ENCODE measurements around the gene MYH16. TPM values are rescaled to one million over a fixed set of nuclear protein-coding genes. Genes with fewer than 3 reads are reported as not detected.
"Not testable (repeated sequence)": the region's sequence is repeated elsewhere in the genome, so short reads cannot be mapped to it uniquely, and the experiment has no call there.

MYH16 gene
- total RNA-seq, 2 experiments from 2014 or later = not detected

DNA sequence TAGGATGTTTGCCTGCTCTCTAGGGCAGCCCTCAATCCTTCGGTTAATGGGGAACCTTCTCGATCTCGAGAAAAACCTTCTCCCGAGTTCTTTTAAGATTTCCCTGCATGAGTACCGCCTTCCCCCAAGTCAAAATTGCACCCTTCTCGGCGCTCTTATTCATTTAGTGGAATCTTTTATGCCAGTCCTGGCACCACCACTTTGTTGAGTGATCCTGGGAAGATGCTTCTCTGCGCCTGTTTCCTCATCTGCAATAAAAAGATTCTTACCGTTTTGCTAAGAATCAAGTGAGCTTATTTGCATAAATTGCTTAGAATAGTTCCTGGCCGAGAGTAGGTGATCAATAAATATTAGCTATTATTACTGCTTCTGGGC, 53.8 kb downstream of the MYH16 start:
- TF ChIP-seq, protein P1, sequence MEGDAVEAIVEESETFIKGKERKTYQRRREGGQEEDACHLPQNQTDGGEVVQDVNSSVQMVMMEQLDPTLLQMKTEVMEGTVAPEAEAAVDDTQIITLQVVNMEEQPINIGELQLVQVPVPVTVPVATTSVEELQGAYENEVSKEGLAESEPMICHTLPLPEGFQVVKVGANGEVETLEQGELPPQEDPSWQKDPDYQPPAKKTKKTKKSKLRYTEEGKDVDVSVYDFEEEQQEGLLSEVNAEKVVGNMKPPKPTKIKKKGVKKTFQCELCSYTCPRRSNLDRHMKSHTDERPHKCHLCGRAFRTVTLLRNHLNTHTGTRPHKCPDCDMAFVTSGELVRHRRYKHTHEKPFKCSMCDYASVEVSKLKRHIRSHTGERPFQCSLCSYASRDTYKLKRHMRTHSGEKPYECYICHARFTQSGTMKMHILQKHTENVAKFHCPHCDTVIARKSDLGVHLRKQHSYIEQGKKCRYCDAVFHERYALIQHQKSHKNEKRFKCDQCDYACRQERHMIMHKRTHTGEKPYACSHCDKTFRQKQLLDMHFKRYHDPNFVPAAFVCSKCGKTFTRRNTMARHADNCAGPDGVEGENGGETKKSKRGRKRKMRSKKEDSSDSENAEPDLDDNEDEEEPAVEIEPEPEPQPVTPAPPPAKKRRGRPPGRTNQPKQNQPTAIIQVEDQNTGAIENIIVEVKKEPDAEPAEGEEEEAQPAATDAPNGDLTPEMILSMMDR (conservative IDR thresholded peaks at IDR 0.05; ENCODE audit: low read length) = no peak
- TF ChIP-seq EZH2phosphoT487 (IDR thresholded peaks at IDR 0.05; ENCODE audit: borderline replicate concordance, low read depth, low read length) = no peak
- Histone ChIP-seq H3K4me2 (ENCODE audit: low read length) (peak overlapping the region; percentile 92), H3K4me3 (ENCODE audit: low read depth, low read length, poor library complexity, severe bottlenecking) (peak overlapping the region; percentile 87), H3K79me2 (ENCODE audit: insufficient read depth, low read depth, low read length) (peaks cover 53% of the 10 kb centered on the region), H3K4me1 (ENCODE audit: insufficient read depth, low read length, poor library complexity, severe bottlenecking) (peaks cover 19% of the 10 kb centered on the region), H3K9me2 (ENCODE audit: insufficient read depth, low read length) (no peaks in the 10 kb centered on the region), H3K27ac (ENCODE audit: low read depth, low read length, poor library complexity, severe bottlenecking) (peak overlapping the region; percentile 16), H2AFZ (ENCODE audit: low read length) (peak overlapping the region; percentile 43; the same call in 1 of the 2 replicates), H4K20me1 (ENCODE audit: insufficient read depth, low read length) (0 out of 2 replicates have a peak, but pooled peaks cover 13% of the 10 kb centered on the region), H3K9me3 (ENCODE audit: low read length) (no peaks in the 10 kb centered on the region), H3K36me3 (ENCODE audit: insufficient read depth, low read length) (peaks cover 16% of the 10 kb centered on the region)
- BruUV-seq (replicated peaks) = no TSS peak
- intact Hi-C loops (cut with micrococcal nuclease; ENCODE audit: unreplicated experiment) = loop anchor here (1.0 to 5.0 kb wide), 2 partner anchors 80 to 284 kb away; no protein-coding TSS in a partner anchor
- DNase-seq (ENCODE audit: low spot score) = peak; percentile 11
- ChIA-PET POLR2A (interaction anchor here (0.9 to 2.9 kb wide), 5 partner anchors 8 to 182 kb away, joined by 3 to 8 read pairs (median 4); partner anchors contain the start of genes BUD31 and PDAP1), CTCF (ENCODE audit: unreplicated experiment) (interaction anchor here (0.6 kb wide), 1 partner anchor 81 kb away, joined by 3 read pairs; no protein-coding TSS in a partner anchor)

DNA sequence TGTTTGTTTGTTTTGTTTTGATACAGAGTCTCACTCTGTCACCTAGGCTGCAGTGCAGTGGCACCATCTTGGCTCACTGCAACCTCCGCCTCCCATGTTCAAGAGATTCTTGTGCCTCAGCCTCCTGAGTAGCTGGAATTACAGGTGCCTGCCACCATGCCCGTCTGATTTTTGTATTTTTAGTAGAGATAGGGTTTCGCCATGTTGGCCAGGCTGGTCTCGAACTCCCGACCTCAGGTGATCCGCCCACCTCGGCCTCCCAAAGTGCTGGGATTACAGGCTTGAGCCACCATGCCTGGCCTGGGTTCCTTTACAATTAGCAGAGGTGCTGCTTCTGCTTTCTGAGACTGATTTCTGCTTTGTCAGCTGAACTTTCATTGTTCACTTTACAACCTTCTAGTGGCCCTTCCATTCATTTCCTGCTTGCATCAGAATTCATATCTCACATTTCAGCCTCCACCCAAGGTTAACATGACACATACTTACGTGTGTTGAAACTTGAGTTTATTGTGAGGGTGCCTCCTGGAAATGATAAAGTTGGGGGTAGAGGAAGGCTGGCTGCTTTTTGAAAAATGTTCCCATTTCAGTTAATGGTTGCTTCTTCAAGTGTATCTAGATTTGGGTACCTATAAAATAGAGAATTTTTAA, 57.8 kb downstream of the MYH16 start:
- H2AFZ ChIP-seq (ENCODE audit: low read length); H3K4me2 ChIP-seq (ENCODE audit: low read length); H3K27ac ChIP-seq (ENCODE audit: low read depth, low read length, poor library complexity, severe bottlenecking); H3K9me2 ChIP-seq (ENCODE audit: insufficient read depth, low read length); CTCF ChIA-PET (ENCODE audit: unreplicated experiment); intact Hi-C loops (cut with micrococcal nuclease; ENCODE audit: unreplicated experiment); H3K9me3 ChIP-seq (ENCODE audit: low read length); BruUV-seq (replicated peaks); H3K4me3 ChIP-seq (ENCODE audit: low read depth, low read length, poor library complexity, severe bottlenecking): not testable (repeated sequence)
- peak; percentile 18 for DNase-seq (ENCODE audit: low spot score)
- Histone ChIP-seq H3K36me3 (ENCODE audit: insufficient read depth, low read length) (peaks cover 43% of the 10 kb centered on the region), H3K79me2 (ENCODE audit: insufficient read depth, low read depth, low read length) (peaks cover 63% of the 10 kb centered on the region), H4K20me1 (ENCODE audit: insufficient read depth, low read length) (0 out of 2 replicates have a peak, but pooled peaks cover 13% of the 10 kb centered on the region), H3K4me1 (ENCODE audit: insufficient read depth, low read length, poor library complexity, severe bottlenecking) (peaks cover 14% of the 10 kb centered on the region)
- POLR2A ChIA-PET = interaction anchor here (0.6 to 1.2 kb wide), 6 partner anchors 10 to 291 kb away, joined by 3 to 5 read pairs (median 3); no protein-coding TSS in a partner anchor

DNA sequence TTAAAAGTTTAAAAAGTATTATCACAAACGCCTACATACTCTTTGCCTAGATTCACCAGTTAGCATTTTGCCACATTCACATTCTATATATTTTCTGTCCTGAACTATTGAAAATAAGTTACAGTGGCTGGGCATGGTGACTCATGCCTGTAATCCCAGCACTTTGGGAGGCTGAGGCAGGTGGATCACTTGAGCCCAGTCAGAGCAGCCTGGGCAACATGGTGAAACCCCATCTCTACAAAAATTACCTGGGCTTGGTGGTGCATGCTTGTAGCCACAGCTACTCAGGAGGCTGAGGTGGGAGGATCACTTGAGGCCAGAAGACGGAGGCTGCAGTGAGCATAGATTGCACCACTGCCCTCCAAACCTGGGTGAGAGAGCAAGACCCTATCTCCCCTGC, 58.4 kb downstream of the MYH16 start:
- Histone ChIP-seq H2AFZ (ENCODE audit: low read length) (no peak overlapping the region), H3K9me3 (ENCODE audit: low read length) (no peaks in the 10 kb centered on the region), H3K36me3 (ENCODE audit: insufficient read depth, low read length) (peaks cover 49% of the 10 kb centered on the region), H3K27ac (ENCODE audit: low read depth, low read length, poor library complexity, severe bottlenecking) (no peak overlapping the region), H4K20me1 (ENCODE audit: insufficient read depth, low read length) (0 out of 2 replicates have a peak, but pooled peaks cover 13% of the 10 kb centered on the region), H3K4me3 (ENCODE audit: low read depth, low read length, poor library complexity, severe bottlenecking) (no peak overlapping the region), H3K9me2 (ENCODE audit: insufficient read depth, low read length) (no peaks in the 10 kb centered on the region), H3K4me1 (ENCODE audit: insufficient read depth, low read length, poor library complexity, severe bottlenecking) (peaks cover 14% of the 10 kb centered on the region), H3K4me2 (ENCODE audit: low read length) (no peak overlapping the region), H3K79me2 (ENCODE audit: insufficient read depth, low read depth, low read length) (peaks cover 63% of the 10 kb centered on the region)
- POLR2A ChIA-PET = interaction anchor here (0.6 kb wide), 2 partner anchors 174 to 367 kb away, joined by 4 to 6 read pairs; no protein-coding TSS in a partner anchor
- TF ChIP-seq, protein P1 (conservative IDR thresholded peaks at IDR 0.05; ENCODE audit: low read length) = no peak
- no peak for TF ChIP-seq EZH2phosphoT487 (IDR thresholded peaks at IDR 0.05; ENCODE audit: borderline replicate concordance, low read depth, low read length)
- CTCF ChIA-PET (ENCODE audit: unreplicated experiment) = no interaction called here
- no peak for DNase-seq (ENCODE audit: low spot score)
- no TSS peak for BruUV-seq (replicated peaks)
- intact Hi-C loops (cut with micrococcal nuclease; ENCODE audit: unreplicated experiment) = no loop called here
